Natural killer cell (primary cell): ENCODE data around the gene MCHR1. TPM values are rescaled to one million over a fixed set of nuclear protein-coding genes. Genes with fewer than 3 reads are reported as not detected.
"Not testable (repeated sequence)": the region's sequence is repeated elsewhere in the genome, so short reads cannot be mapped to it uniquely, and the experiment has no call there.

Experiments
- ATAC-seq, 3 donors: fragments of 150-1000 bp in 2 of 3; fragments of 200-7000 bp in 1 of 3; cut with Tn5 transposase; 1 replicate in 1 of 3; 2 replicates in 2 of 3; pipeline ENCODE4 v1.10.0; 2021; ENCODE audit warnings: mild to moderate bottlenecking in 2 of 3, moderate library complexity in 2 of 3
- DNase-seq, 2 donors: peaks; one replicate each; pipeline versions ENCODE4 v3.0.0 to v3.0.0-alpha.2; 2013 to 2021; ENCODE audit warnings: mixed read lengths in 1 of 2
- H3K27ac ChIP-seq: one replicate; pipeline ENCODE4 v1.5.1; 2013; ENCODE audit warnings: mild to moderate bottlenecking, low read length
- H3K27me3 ChIP-seq: one replicate; pipeline ENCODE4 v1.6.1; 2013; ENCODE audit warnings: low read length; ENCODE audit not compliant: control insufficient read depth, insufficient read depth
- H3K36me3 ChIP-seq: one replicate; pipeline ENCODE4 v1.6.1; 2013; ENCODE audit warnings: low read length; ENCODE audit not compliant: control insufficient read depth, insufficient read depth
- H3K4me1 ChIP-seq: one replicate; pipeline ENCODE4 v1.6.1; 2013; ENCODE audit warnings: low read length; ENCODE audit not compliant: control insufficient read depth, insufficient read depth
- H3K4me3 ChIP-seq: one replicate; pipeline ENCODE4 v1.5.1; 2013; ENCODE audit warnings: low read length
- H3K9me3 ChIP-seq: one replicate; pipeline ENCODE4 v1.6.1; 2013; ENCODE audit warnings: low read length; ENCODE audit not compliant: control insufficient read depth, insufficient read depth
- H3K27ac Mint-ChIP-seq, 2 donors: one replicate each; pipeline ENCODE4 v1.8.0; 2022; ENCODE audit warnings: mild to moderate bottlenecking in 2 of 2, mixed read lengths in 2 of 2, moderate library complexity in 1 of 2
- H3K27me3 Mint-ChIP-seq, 2 donors: one replicate each; pipeline ENCODE4 v1.8.0; 2022; ENCODE audit warnings: low read depth in 2 of 2, mixed read lengths in 2 of 2
- H3K36me3 Mint-ChIP-seq: one replicate; pipeline ENCODE4 v1.8.0; 2022; ENCODE audit warnings: mixed read lengths
- H3K4me1 Mint-ChIP-seq, 2 donors: one replicate each; pipeline ENCODE4 v1.8.0; 2022; ENCODE audit warnings: mixed read lengths in 2 of 2
- H3K4me3 Mint-ChIP-seq: one replicate; pipeline ENCODE4 v1.8.0; 2022; ENCODE audit warnings: mild to moderate bottlenecking, moderate library complexity, mixed read lengths
- H3K9me3 Mint-ChIP-seq, 2 donors: one replicate each; pipeline ENCODE4 v1.8.0; 2022; ENCODE audit warnings: mixed read lengths in 2 of 2
- WGBS: methylation state at CpG from one replicate; pipeline ENCODE4 v1.1.7; 2013; ENCODE audit warnings: missing lambda C conversion rate; ENCODE audit not compliant: insufficient coverage; 5-methylcytosine and 5-hydroxymethylcytosine counted together
- intact Hi-C: fragments of 100-400 bp; cut with micrococcal nuclease; formaldehyde crosslinking; loops from one replicate; pipeline ENCODE4 v1.14.2; 2022
- total RNA-seq, 4 donors: library from RNA; stranded (reverse); fragments of 120-200 nt in 1 of 4; gene quantifications; one replicate each; pipeline versions ENCODE4 v1.2.3 to v1.2.4, GENCODE V29; 2013 to 2022
- TF ChIP-seq, protein P1 (sequence below): fragments of 200-600 bp; IDR thresholded peaks from one replicate; pipeline ENCODE4 v1.8.0; 2022; ENCODE audit warnings: antibody characterized with exemption

The MCHR1 gene
- total RNA-seq, 3 donors from 2014 or later (not counting 1 experiment from before 2014, with no cell fraction given): not detected

DNA sequence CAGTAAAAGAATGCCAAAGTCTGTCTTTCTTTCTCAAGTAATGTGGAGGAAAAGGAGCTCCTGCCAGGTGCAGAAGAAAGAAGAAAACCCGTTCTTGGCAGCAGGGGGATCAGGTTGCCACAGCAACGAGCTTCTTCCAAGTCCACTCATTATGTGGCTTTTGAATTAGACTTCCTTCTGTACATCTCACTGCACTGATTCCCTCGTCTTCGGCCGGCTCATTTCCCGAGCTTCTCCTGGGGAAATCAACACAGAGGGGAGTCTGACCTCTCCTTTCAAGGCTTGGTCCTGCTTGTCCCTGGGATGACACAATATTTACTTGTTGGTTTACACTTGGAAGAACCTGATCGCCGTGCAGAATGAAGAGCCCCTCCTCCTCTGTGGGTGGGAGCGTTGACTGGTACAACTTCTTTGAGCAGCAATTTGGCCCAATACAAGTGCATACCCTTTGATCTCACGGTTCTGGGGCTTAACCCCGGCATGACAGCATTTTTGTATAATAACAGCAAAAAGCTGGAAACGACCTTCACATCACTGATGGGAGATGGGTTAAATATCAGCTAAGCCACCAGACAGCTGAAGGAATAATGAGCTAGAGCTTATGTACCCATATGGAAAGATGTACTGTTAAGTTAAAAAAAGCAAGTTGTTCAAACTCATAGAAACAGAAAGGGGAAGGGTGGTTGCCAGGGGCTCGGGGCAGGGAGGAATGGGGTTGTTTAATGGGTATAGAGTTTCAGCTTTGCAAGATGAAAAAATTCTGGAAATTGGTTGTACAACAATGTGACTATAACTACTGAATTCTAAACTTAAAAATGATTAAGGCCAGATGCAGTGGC, 35.4 kb downstream of the MCHR1 start:
- Histone ChIP-seq H3K36me3 (no peaks in the 10 kb centered on the region), H3K27ac (no peak overlapping the region), H3K9me3 (no peaks in the 10 kb centered on the region), H3K27me3 (no peaks in the 10 kb centered on the region), H3K4me3 (no peak overlapping the region), H3K4me1 (peaks cover 4% of the 10 kb centered on the region)
- TF ChIP-seq, protein P1, sequence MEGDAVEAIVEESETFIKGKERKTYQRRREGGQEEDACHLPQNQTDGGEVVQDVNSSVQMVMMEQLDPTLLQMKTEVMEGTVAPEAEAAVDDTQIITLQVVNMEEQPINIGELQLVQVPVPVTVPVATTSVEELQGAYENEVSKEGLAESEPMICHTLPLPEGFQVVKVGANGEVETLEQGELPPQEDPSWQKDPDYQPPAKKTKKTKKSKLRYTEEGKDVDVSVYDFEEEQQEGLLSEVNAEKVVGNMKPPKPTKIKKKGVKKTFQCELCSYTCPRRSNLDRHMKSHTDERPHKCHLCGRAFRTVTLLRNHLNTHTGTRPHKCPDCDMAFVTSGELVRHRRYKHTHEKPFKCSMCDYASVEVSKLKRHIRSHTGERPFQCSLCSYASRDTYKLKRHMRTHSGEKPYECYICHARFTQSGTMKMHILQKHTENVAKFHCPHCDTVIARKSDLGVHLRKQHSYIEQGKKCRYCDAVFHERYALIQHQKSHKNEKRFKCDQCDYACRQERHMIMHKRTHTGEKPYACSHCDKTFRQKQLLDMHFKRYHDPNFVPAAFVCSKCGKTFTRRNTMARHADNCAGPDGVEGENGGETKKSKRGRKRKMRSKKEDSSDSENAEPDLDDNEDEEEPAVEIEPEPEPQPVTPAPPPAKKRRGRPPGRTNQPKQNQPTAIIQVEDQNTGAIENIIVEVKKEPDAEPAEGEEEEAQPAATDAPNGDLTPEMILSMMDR: no peak
- ATAC-seq: no peak
- Mint-ChIP-seq H3K4me3 (no peak overlapping the region), H3K9me3 (no peaks in the 10 kb centered on the region), H3K27ac (no peak overlapping the region), H3K36me3 (no peaks in the 10 kb centered on the region), H3K4me1 (no peaks in the 10 kb centered on the region), H3K27me3 (peaks cover 0 to 11% of the 10 kb centered on the region in 2 donors)
- 27% methylated on average over 13 of the region's 13 CpGs for WGBS
- intact Hi-C loops: no loop called here
- DNase-seq: no peak

DNA sequence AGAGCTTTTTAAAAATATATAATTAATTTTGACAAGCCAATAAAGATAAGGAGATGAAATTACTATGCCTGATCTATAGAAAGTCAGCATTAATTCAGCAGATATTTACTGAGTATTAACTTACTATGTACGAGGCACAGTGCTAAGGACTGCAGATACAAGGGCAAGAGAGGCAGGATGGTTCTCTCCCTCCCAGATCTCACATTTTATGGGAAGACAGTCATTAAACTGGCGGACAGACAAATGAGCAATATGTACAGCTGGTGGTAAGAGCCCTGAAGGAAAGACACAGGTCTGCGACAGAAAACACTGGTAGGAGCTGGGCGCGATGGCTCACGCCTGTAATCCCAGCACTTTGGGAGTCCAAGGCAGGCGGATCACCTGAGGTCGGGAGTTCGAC, 36.8 kb downstream of the MCHR1 start:
- Histone ChIP-seq H3K36me3 (no peaks in the 10 kb centered on the region), H3K27me3 (no peaks in the 10 kb centered on the region), H3K9me3 (no peaks in the 10 kb centered on the region), H3K4me3 (no peak overlapping the region), H3K4me1 (peaks cover 4% of the 10 kb centered on the region), H3K27ac (no peak overlapping the region)
- H3K27ac Mint-ChIP-seq: no peak overlapping the region
- WGBS: 93% methylated on average over 9 of the region's 9 CpGs
- intact Hi-C loops: no loop called here
- H3K4me3 Mint-ChIP-seq: no peak overlapping the region
- ATAC-seq (no peak), DNase-seq (no peak)
- H3K9me3 Mint-ChIP-seq: no peaks in the 10 kb centered on the region
- H3K27me3 Mint-ChIP-seq: peaks cover 3 to 12% of the 10 kb centered on the region in 2 donors
- no peaks in the 10 kb centered on the region for H3K4me1 Mint-ChIP-seq
- H3K36me3 Mint-ChIP-seq: no peaks in the 10 kb centered on the region
- TF ChIP-seq, protein P1: no peak

GRCh38 chr22:40717657-40718056, 38.4 kb downstream of the MCHR1 start:
- intact Hi-C loops, H3K4me1 Mint-ChIP-seq, H3K27ac Mint-ChIP-seq, H3K36me3 ChIP-seq, ATAC-seq, H3K27me3 ChIP-seq, H3K9me3 Mint-ChIP-seq, H3K27ac ChIP-seq, H3K27me3 Mint-ChIP-seq, DNase-seq, H3K4me3 Mint-ChIP-seq, H3K4me1 ChIP-seq, H3K9me3 ChIP-seq, H3K36me3 Mint-ChIP-seq, H3K4me3 ChIP-seq: not testable (repeated sequence)
- WGBS: 93% methylated on average over 3 of the region's 5 CpGs

- H3K27ac ChIP-seq: no peak overlapping the region
- intact Hi-C loops: no loop called here
- H3K27me3 ChIP-seq: no peaks in the 10 kb centered on the region
- DNase-seq (no peak), ATAC-seq (no peak)
- TF ChIP-seq, protein P1: no peak
- H3K4me1 ChIP-seq: no peaks in the 10 kb centered on the region
- Mint-ChIP-seq H3K36me3 (no peaks in the 10 kb centered on the region), H3K27me3 (peaks cover 6% of the 10 kb centered on the region in 2 donors), H3K9me3 (no peaks in the 10 kb centered on the region), H3K4me3 (no peak overlapping the region), H3K4me1 (no peaks in the 10 kb centered on the region), H3K27ac (no peak overlapping the region)
- H3K36me3 ChIP-seq: no peaks in the 10 kb centered on the region
- WGBS: 72% methylated on average over 8 of the region's 9 CpGs
- no peaks in the 10 kb centered on the region for H3K9me3 ChIP-seq
- no peak overlapping the region for H3K4me3 ChIP-seq
Observed at GRCh38 chr22:40718250-40719204, 39.2 kb downstream of the MCHR1 start.
